Mesenteric fat pad (tissue), 1 donor: ENCODE results near the gene EHD2. TPM values are rescaled to one million over a fixed set of nuclear protein-coding genes. Genes with fewer than 3 reads are reported as not detected.
A peak's percentile ranks its signal among the peaks of the same experiment; 100 is the strongest.
"Not testable (repeated sequence)": the region's sequence is repeated elsewhere in the genome, so short reads cannot be mapped to it uniquely, and the experiment has no call there.

Experiments
- DNase-seq: peaks from one replicate; pipeline ENCODE4 v3.0.0-alpha.2; 2020; ENCODE audit warnings: low spot score
- total RNA-seq: library from RNA; stranded (reverse); fragmentation: NEBNext Ultra II Directional; extraction: Animal tissue kit (Norgen Biotek cat#: 25700); gene quantifications from one replicate; pipeline ENCODE4 v1.2.1, GENCODE V29; 2021
- donor health status: DM: yes; HTN: yes; CAD: no.

The EHD2 gene
- total RNA-seq, 1 donor from 2014 or later, result 327 TPM

- no peak for DNase-seq
These were observed 1.1 kb downstream of the EHD2 start for GRCh38 chr19:47714339-47714738.

- not testable (repeated sequence) for DNase-seq
These were observed 1.6 kb downstream of the EHD2 start for GRCh38 chr19:47714855-47715254.

- no peak for DNase-seq
These were observed 3.2 kb downstream of the EHD2 start for GRCh38 chr19:47716270-47716937.

- not testable (repeated sequence) for DNase-seq
These were observed 5.3 kb downstream of the EHD2 start for GRCh38 chr19:47718415-47719046.

GRCh38 chr19:47719047-47719859 lies 6.0 kb downstream of the EHD2 start:
- DNase-seq, result peak; percentile 93

- DNase-seq, result no peak
These were observed 7.6 kb downstream of the EHD2 start for GRCh38 chr19:47720669-47721422.

- DNase-seq, result no peak
These were observed 10.3 kb downstream of the EHD2 start for GRCh38 chr19:47723581-47723940.

- DNase-seq, result no peak
These were observed 12.7 kb downstream of the EHD2 start for GRCh38 chr19:47725759-47726401.

- no peak for DNase-seq
These were observed 13.2 kb downstream of the EHD2 start for GRCh38 chr19:47726467-47726866.

GRCh38 chr19:47728295-47728694 lies 15.1 kb downstream of the EHD2 start:
- DNase-seq, result not testable (repeated sequence)

GRCh38 chr19:47729468-47729798 lies 16.2 kb downstream of the EHD2 start:
- DNase-seq, result no peak

- DNase-seq, result no peak
These were observed 16.7 kb downstream of the EHD2 start for GRCh38 chr19:47729799-47730520.

- no peak for DNase-seq
These were observed 17.3 kb downstream of the EHD2 start for GRCh38 chr19:47730521-47730889.

- no peak for DNase-seq
These were observed 17.7 kb downstream of the EHD2 start for GRCh38 chr19:47730910-47731309.

GRCh38 chr19:47735131-47735530 lies 21.9 kb downstream of the EHD2 start:
- DNase-seq, result no peak

GRCh38 chr19:47740866-47741519 lies 27.8 kb downstream of the EHD2 start:
- DNase-seq, result no peak

- DNase-seq, result no peak
These were observed 28.4 kb downstream of the EHD2 start for GRCh38 chr19:47741544-47742140.

- DNase-seq, result no peak
These were observed 29.4 kb downstream of the EHD2 start for GRCh38 chr19:47742634-47743033.
